Renal pelvis (tissue), 4 donors: ENCODE data around the gene GALNT17. TPM values are rescaled to one million over a fixed set of nuclear protein-coding genes. Genes with fewer than 3 reads are reported as not detected.
"Not testable (repeated sequence)": the region's sequence is repeated elsewhere in the genome, so short reads cannot be mapped to it uniquely, and the experiment has no call there.

Source experiments
- DNase-seq: peaks from one replicate; pipeline ENCODE4 v3.0.0-alpha.2; 2013
- polyA plus RNA-seq, 3 donors: library from polyadenylated mRNA; unstranded; fragments of 120-200 nt; gene quantifications; one replicate each; pipeline ENCODE4 v1.2.1, GENCODE V29; 2013; ENCODE audit not compliant: insufficient read length in 3 of 3

Gene GALNT17
- polyA plus RNA-seq, 3 donors: 3.5 to 5.6 (median 4.5) TPM

DNA sequence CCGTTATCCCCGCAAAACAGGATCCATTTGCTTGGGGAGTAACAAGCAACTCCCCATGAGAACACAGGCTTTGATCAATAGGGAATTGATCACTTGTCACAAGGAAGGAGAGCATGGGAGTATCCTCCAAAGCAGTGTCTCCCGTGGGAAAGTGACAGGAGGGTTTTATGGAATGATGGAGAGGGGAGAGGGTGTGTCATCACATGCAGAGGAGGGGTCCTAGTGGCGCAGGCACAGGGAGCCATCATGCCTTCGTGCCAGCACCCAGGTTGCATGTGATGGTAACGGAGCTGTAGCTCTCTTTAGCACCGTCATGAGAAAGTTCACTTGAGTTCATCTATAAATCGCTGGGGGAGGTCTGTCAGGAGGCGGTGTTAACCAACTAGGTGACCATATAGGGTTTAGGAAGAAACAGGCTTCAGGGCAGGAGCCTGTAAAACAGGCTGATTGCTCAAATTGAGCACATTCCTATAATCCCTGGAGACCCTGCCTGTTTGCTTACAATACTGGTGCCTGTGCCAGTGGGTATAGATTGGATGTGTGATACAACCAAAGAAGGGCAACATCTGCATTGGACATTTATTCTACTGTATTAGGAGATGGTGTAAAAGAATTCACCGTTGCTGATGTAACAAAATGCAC, 428.5 kb downstream of the GALNT17 start:
- no peak for DNase-seq

DNA sequence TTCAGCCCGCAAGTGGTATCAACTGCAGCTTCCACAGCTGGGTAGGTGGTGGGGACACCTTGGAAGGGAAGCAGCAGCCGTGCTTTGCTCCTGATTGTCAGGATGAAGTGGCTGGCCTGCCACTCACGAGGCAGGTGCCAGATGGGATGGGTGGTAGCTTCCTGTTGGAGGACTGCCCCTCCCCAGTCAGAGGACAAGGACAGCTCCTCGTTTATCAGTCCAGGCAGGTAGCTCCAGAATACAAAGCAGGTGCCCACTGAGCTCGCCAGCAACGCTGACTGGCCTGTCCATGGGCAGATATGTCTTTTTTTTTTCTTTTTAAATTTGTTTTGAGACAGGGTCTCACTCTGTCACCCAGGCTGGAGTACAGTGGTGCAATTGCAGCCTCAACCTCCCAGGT, 431.3 kb downstream of the GALNT17 start:
- DNase-seq: no peak

DNA sequence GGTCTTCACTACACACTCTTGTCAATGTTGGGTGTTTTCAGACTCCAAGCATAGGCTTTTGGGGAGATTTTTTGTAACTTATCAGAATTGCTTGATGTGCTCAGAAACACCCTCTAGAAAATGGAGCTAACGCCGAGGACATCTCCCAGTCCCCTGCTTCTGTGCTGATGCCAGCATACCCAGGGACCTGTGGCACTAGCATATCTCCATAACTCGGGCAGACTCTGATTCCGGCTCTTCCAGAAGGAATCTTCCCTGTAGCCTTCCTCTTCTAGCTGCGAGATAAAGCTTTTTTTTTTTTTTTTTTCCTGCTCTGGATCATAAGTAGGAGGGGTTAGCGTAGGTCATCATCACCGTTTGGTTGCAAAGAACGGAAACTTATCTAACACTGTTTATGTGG, 434.4 kb downstream of the GALNT17 start:
- no peak for DNase-seq

DNA sequence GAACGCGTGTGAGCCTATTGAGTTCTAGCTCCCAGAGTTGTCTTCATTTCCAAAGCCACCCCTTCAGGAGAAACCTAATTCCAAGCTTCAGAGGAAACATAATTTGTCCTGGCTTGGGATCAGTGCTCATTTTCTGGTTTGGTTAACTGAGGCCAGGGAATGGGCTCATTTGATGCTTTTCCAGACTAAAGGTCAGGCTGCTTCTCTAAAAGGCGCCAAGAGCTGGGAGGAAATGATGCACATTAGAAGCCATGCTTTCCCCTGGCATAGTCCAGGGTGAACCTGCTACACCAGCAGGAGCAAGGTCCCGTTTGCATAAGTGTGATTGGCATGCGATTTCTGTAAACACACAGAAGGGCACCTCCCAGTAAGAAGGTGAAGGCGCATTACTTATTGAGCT, 435.0 kb downstream of the GALNT17 start:
- DNase-seq: no peak

DNA sequence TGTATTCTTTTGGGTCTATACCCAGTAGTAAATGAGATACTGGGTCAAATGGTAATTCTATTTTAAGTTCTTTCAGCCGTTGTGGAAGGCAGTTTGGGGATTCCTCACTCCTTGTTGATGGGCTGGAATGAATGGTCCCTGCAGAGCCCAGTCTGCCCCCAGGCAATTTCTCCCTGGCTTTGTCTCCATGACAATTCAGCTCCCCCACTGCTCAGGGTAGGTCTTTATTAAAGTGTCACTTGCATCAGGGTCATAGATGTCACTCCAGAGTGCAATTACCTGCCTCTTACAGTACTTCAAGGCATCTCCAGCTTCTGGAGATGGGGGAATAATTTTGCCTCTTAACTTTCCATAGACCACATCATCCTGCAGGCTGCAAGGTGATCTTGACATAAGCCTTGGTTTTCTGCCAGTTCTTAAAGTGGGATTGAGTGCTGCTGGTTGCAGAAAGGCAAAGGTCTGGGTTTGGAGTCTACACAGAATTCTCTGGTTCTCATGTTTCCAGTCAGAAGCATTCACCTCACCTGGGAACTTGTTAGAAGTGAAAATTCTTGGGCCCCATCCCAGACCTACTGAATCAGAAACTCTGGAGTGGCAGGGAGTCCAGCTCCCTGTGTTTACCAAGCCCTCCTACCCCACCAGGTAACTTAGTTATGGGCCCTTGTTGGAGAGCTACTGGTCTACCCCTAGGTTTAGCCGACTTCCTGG, 442.4 kb downstream of the GALNT17 start:
- DNase-seq: no peak

DNA sequence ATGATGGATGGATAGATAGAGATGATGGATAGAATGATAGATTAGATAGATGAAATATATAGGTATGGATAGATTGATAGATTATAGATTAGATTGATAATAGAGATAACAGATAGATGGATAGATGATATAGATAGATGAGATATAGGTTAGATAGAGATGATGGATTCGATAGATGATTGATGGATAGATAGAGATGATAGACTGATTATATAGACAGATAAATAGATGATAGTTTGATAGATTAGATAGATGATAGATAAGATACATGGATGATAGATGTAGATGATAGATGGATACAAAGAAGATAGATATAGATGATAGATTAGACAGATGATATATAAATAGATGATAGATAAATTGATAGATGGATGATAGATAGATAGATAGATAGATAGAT, 448.1 kb downstream of the GALNT17 start:
- no peak for DNase-seq

DNA sequence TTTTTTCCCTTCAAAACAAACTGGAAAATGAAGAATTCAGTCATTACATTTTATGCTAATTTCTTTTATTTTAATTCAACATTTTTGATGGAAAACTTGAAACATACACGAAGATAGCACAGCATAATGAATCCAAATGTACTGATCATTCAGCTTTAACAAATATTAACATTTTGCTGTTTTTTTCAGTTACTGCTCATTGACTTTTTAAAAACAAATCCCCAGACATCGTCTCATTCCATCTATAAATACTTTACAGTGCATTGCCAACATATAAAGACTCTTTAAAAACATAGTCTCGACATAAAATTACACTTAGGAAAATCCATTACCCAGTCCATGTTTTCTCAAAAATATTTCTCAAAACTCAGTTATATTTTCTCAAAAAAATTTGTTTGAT, 452.3 kb downstream of the GALNT17 start:
- no peak for DNase-seq

DNA sequence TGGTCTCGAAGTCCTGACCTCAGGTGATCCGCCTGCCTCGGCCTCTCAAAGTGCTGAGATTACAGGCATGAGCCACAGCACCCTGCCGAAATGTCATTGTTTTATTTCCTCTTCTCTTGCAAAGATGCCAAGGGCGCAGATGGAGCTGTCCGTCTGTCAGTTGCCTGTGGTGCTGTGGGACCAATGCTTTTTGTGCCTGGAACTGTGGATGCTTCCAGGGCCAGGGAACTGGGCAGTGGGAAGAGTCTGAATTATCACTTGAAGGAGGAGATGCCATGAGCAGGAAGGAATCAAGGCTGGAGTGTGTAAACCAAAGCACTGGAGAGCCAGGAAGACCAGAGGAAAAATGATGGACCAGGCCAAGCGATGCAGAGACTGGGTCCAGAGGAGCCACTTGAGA, 459.9 kb downstream of the GALNT17 start:
- DNase-seq: no peak

DNA sequence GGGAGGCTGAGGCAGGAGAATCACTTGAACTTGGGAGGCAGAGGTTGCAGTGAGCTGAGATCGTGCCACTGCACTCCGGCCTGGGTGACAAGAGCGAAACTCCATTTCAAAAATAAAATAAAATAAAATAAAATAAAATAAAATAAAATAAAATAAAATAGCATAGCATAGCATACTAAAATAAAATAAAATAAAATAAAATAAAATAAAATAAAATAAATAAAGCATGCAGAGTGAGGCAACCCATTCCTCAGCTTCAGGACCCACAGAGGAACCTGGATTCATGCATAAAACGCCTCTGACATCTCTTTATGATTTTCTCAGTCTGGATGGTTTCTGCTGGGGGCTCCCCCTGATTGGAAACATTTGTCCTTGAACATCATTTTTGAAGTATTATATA, 460.4 kb downstream of the GALNT17 start:
- DNase-seq: not testable (repeated sequence)

DNA sequence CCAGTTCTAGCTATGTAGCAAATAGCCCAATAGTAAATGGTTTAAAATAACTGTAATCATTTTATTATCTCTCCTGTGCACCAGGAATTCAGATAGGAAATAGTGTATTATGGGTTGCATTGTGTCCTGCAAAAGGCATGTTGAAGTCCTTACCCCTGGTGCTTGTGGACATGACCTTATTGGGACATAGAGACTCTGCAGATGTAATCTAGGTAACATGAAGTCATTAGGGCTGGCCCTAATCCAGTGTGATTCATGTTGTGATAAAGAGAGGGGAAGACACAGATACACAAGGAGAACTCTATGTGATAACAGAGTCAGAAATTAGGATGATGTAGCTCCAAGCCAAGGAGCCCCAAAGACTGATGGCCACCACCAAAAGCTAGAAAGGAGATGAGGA, 462.8 kb downstream of the GALNT17 start:
- no peak for DNase-seq

DNA sequence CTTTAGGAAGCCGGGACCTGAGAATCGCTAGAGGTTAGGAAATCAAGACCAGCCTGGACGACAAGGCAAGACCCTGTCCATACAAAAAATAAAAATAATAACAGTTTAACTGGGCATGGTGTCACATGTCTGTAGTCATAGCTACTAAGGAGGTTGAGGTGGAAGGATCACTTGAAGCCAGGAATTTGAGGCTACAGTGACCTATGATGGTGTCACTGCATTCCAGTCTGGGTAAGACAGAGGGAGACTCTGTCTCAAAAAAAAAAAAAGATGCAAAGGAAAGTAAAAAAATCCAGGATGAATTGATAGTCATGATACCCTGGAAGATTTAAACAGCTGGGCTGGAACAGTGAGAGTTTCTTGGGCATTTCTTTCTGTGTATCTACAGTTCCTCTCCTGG, 463.2 kb downstream of the GALNT17 start:
- no peak for DNase-seq

DNA sequence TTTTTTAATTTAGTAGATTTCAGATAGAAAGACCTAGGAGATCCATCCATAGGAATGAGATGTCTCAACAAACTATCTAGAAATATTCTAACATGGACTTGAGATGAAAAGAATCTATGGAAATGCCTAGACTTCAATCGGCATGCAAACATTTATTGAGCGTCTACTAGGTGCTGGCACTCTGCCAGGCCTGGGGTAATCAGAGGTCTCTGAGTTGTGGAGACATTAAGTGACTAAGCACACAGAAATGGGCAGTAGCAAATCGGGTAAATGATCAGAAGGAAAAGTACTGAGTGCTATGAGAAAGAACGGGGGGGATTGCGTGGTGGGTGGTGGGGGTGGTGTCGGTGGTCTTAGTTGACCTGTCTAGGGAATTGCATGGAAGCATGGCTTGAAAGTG, 466.6 kb downstream of the GALNT17 start:
- no peak for DNase-seq

DNA sequence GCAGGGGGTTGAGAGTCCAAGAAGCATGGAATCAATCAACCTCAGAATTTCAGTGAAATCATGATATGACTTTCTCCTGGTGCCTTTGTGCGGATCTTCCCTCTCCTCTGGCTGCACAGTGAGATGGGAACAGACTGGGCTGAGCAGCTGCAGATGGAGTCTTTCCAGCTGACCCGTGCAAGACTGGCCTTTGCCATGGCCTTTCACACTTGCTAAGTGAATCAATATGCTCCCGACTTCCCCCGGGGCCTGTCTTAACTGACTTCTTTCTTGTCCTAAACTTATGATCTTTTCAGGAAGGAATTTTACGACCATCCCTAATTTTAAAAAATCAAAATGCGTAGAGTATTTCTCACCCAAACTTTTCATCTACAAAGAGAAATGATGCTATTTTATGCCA, 469.9 kb downstream of the GALNT17 start:
- DNase-seq: peak; percentile 52

DNA sequence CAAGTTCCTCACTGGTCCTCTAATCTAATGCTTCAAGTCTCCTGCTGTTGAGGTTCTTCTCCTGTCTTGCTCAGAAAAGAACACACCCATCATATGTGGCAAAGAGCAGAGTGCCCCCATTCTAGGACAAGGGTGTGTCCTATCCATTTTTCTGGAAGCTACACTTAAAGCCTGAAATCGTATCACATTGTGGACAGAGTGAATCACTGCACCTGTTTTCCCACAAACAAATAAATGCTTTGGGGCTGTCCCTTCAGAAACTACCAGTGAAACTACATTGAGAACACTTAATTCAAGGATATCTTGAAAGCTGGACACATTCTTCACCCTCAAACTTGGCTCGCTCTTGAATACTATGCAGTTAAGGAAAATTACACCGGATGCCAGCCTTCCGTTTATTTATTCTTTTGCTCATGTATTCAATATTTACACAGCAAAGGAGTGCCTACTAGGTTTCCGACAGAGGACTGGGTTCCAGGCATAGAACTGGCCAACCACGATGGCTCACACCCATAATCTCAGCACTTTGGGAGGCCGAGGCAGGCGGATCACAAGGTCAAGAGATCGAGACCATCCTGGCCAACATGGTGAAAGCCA, 473.0 kb downstream of the GALNT17 start:
- DNase-seq: no peak

DNA sequence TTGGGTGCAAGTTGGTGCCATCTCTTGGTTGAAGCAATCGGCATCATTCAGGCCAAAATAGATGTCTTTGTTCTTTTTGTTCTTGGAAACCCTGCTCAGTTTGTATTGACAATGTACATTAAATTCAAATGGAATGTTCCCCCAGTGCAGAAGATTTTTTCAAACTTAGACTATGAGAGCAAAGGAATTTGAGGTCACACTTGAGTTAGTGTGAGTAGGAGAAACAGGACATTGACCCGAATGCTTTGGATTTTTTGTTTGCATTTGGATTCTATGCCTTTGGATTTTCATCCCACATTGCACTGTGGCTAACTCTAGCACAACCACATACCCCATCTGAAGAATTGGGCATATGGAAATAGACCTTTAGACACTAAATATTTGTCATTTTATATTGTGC, 480.0 kb downstream of the GALNT17 start:
- no peak for DNase-seq

DNA sequence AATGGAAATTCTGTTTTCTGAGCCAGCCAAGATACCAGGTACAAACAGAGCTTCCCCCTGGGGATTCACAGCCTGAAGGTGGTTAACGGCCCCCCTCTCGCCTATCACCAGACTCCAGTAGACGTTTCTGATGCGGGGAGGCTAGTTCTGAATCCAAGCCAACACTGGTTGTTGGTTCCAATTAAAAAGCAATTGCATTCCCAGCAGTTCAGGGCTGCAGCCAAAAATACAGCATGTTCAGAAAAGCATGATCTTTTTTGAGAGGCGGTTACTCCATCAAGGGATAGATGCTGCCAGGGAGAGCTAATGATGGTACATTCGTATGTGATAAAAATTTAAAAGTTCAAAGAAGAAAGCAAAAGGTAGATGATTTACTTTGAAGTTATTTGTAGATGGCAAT, 481.0 kb downstream of the GALNT17 start:
- no peak for DNase-seq

DNA sequence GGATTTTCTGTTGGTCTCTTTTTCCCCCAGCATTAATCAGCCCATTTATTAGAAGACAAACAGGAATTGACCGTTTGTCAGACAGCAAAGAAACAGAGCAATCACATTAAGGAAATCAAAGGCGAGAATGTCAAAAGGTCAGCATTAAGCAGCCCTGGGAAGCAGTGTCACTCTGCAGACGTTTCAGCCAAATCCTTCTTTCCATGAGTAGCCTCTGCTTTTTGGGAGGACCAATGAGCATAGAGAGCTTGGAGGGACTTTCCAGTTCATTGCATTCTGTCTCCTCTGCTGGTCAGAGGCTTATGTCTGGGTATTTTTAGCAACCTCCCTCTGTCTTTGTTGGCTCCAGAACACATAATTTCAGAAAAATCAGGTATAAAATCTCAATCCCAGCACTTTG, 481.4 kb downstream of the GALNT17 start:
- no peak for DNase-seq

DNA sequence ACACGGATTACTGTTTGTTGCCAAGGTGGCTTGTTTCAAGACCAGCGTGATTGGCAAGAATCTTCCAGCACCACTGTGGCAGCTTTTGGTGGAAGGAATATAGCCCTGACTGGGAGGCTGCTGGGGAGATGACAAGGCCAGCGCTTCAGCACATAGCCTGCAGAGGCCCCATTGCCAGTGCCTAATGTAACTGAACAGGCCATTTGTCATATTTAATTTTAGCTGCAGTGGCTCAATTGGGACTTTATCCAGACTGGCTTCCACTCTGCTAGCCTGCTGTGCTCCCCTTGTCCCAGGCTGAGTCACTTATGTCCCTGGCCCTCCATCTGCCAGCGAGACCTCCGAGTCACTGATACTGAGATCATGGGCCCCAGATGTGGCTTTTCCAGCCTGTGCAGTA, 483.1 kb downstream of the GALNT17 start:
- DNase-seq: no peak

DNA sequence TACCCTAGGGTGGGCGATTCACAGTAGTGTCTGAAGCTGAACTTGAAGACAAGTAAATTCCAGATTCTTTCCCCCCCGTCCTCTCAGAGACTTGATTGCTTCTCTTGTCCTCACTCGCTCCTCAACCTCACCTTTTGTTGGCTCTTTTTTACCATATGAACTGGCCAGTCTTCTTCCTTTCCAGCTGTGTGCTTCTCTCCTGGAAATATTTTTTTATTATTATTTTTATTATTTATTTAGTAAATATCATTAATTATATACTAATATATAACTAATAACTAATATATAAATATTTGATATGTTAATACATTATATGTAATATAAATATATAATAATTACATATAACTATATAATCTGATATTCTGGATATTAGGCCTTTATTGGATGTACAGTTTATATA, 484.3 kb downstream of the GALNT17 start:
- DNase-seq: no peak

DNA sequence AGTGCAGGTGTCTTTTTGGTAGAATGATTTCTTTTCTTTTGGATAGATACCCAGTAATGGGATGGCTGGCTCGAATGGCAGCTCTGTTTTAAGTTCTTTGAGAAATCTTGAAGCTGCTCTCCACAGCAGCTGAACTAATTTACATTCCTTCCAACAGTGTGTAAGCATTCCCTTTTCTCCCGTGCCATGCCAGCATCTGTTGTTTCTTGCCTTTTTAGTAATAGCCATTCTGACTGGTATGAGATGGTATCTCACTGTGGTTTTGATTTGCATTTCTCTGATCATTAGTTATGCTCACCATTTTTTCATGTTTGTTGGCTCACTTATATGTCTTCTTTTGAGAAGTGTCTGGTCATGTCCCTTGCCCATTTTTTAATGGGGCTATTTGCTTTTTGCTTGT, 486.3 kb downstream of the GALNT17 start:
- DNase-seq: no peak

DNA sequence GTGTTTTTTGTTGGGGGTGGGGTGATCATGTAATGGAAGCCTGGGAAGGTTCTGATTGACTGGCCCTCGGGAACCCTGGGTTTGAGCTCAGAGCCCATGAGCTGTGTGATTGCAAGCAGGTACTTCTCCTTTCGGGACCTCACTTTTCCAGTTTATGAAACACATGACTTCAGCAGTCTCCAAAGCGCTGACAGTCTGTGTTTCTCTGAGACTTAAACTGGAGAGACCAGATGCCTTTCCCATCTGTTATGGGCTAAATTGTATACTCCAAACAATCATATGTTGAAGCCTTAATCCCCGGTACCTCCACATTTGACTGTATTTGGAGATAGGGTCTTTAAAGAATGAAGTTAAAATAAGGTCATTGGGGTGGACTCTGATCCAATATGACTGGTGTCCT, 493.6 kb downstream of the GALNT17 start:
- DNase-seq: no peak

DNA sequence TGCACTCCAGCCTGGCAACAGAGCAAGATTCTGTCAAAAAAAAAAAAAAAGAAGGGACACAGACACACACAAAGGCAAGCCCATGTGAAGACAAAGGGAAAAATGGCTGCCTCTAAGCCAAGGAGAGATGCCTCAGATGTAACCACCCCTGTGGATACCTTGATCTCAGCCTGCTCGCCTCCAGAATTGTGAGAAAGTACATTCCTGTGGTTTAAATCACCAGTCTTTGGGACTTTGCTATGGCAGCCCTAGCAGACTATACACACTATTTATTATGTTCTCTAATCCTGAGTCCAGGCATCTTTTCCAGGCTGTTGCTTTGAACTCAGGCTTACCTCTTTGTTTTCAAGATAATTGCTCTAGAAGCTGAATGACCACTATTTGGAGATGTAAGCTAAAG, 494.3 kb downstream of the GALNT17 start:
- DNase-seq: no peak

DNA sequence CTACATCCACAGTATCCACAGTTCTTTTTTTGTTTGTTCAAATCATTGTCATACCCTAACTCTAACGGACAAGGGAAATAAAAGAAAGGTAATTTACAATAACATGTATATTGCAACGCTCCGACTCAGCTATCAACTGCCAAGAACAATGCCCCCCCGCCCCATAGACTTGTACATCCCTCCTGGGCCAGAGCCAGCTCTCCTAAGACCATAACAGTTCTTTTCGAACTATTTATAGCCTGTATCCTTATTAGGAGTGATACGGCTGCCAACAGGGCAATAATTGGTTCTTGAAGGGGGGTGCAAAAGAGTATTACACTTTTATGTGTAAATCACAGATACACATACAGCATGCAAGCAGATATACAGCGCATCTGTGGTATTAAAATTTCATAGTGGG, 495.7 kb downstream of the GALNT17 start:
- DNase-seq: no peak

DNA sequence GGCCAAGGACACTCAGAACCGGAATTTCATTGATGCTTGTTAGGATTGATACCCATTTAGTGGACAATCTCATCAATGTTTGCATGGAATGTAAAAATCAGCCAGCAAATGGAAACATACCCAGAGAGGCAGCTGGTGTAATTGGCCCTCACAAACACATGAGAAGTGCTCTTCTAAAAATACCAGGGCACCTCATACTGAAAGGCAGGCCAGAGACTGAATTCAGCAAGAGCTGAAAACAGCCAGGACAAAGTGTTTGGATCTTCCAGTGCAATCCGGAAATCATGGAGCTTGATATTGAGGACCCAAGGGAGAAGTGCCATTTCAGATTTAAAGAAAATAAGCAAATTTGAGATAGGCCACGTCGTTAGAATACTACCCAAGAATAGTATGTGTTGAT, 498.6 kb downstream of the GALNT17 start:
- DNase-seq: no peak
